Fibroblast of lung (primary cell): ENCODE data around the gene CYP2D6. TPM values are rescaled to one million over a fixed set of nuclear protein-coding genes. Genes with fewer than 3 reads are reported as not detected.

ENCODE experiments used
- DNase-seq, 2 donors: peaks; one replicate each; pipeline versions ENCODE4 v3.0.0 to v3.0.0-alpha.2; 2010; ENCODE audit warnings: low read depth in 2 of 2
- H2AFZ ChIP-seq: 2 replicates; pipeline ENCODE4 v1.5.1; 2012; ENCODE audit warnings: low read length, control low read depth, inconsistent platforms
- H3K27ac ChIP-seq: 2 replicates; pipeline ENCODE4 v1.5.1; 2011; ENCODE audit warnings: low read length, control low read depth; ENCODE audit not compliant: insufficient read depth
- H3K27me3 ChIP-seq: 2 replicates; pipeline ENCODE4 v1.5.1; 2011; ENCODE audit warnings: mild to moderate bottlenecking, low read length; ENCODE audit not compliant: control insufficient read depth, insufficient read depth
- H3K36me3 ChIP-seq: 2 replicates; pipeline ENCODE4 v1.5.1; 2011; ENCODE audit warnings: low read length; ENCODE audit not compliant: control insufficient read depth, insufficient read depth
- H3K4me1 ChIP-seq: 2 replicates; pipeline ENCODE4 v1.5.1; 2011; ENCODE audit warnings: low read length; ENCODE audit not compliant: control insufficient read depth, insufficient read depth; ENCODE audit errors: extremely low read depth
- H3K4me2 ChIP-seq: 2 replicates; pipeline ENCODE4 v1.5.1; 2011; ENCODE audit warnings: low read length, control low read depth; ENCODE audit not compliant: insufficient read depth; ENCODE audit errors: extremely low read depth
- H3K4me3 ChIP-seq, 4 experiments: fragments of 200-600 bp in 1 of 4; sonication (generic) in 1 of 4; replicated peaks in 1 of 4; 2 replicates each; pipeline ENCODE4 v1.5.1; 2011 to 2016; ENCODE audit warnings: low read length in 4 of 4, low read depth in 3 of 4, mild to moderate bottlenecking in 3 of 4, control low read depth in 2 of 4, inconsistent platforms in 1 of 4, mixed read lengths in 1 of 4; ENCODE audit not compliant: insufficient read depth in 1 of 4; ENCODE audit errors: control extremely low read depth in 1 of 4
- H3K79me2 ChIP-seq: 2 replicates; pipeline ENCODE4 v1.5.1; 2012; ENCODE audit warnings: mild to moderate bottlenecking, low read length, inconsistent platforms; ENCODE audit not compliant: control insufficient read depth, insufficient read depth
- H3K9ac ChIP-seq: 2 replicates; pipeline ENCODE4 v1.5.1; 2011; ENCODE audit warnings: mild to moderate bottlenecking, low read length, control low read depth; ENCODE audit not compliant: insufficient read depth
- H3K9me3 ChIP-seq: 2 replicates; pipeline ENCODE4 v1.5.1; 2012; ENCODE audit warnings: low read depth, low read length; ENCODE audit not compliant: control insufficient read depth, insufficient read depth
- H4K20me1 ChIP-seq: 2 replicates; pipeline ENCODE4 v1.5.1; 2011; ENCODE audit warnings: low read length; ENCODE audit not compliant: control insufficient read depth, insufficient read depth; ENCODE audit errors: extremely low read depth
- EZH2 ChIP-seq: IDR thresholded peaks from 2 replicates; pipeline ENCODE4 v1.5.1; 2012; ENCODE audit warnings: low read length, control low read depth, mild to moderate bottlenecking; ENCODE audit errors: missing control alignments
- polyA plus RNA-seq, 2 donors: library from polyadenylated mRNA; depleted of rRNA in 1 of 2; stranded (reverse) in 1 of 2; unstranded in 1 of 2; fragments of >200 nt; gene quantifications; 2 replicates each; pipeline ENCODE4 v1.2.1, GENCODE V29; 2011 to 2012; ENCODE audit warnings: missing spikeins in 1 of 2
- total RNA-seq: library from RNA; depleted of rRNA; stranded (reverse); fragments of >200 nt; gene quantifications from 2 replicates; pipeline ENCODE4 v1.2.1, GENCODE V29; 2014
- TF ChIP-seq, protein P1 (sequence below), 2 donors: IDR thresholded peaks in 1 of 2; conservative IDR thresholded peaks in 1 of 2; 1 replicate in 1 of 2; 2 replicates in 1 of 2; pipeline ENCODE4 v1.5.1; 2011 to 2012; ENCODE audit warnings: low read length in 2 of 2, control low read depth in 1 of 2, inconsistent platforms in 1 of 2, low read depth in 1 of 2, mild to moderate bottlenecking in 1 of 2

CYP2D6 gene
- total and polyA plus RNA-seq, 2 donors (not counting 1 experiment from before 2014, with no cell fraction given) = 0.09 to 0.33 TPM

DNA sequence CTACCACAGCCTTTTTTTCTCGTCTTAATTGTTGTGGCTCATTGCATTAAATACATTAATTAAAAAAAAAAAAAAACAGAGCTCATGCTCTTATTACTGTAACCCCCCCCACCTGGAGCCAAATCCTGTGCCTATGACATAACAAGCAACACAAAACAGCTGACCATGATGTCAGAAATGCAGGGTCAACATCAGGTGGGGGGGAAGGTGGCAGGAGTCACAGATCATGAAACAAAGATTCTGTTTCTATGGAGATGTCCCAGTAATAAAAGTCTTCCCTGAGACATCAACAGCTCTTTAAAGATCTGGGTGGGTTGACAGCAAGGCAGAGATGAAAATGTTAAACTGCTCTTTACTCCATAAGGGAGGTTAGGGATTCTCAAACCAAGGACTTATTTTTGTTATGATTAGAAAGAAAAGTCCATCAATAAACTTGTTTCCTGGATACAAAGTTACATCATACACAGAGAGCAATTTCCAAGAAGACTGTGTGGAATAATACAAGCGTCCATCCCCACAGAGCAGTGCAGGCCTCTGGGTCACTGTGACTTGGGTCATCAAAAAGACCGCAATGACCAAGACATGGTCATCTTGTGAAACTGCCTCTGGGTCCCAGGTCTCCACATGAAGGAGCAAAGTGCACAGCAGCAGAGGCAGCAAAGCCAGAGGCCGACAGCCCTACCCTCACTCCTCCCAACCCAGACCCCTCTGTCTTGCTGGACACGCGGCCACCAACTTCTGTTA is 42.7 kb upstream of the CYP2D6 start:
- H2AFZ ChIP-seq = no peak overlapping the region
- no peak for TF ChIP-seq EZH2
- TF ChIP-seq, protein P1, sequence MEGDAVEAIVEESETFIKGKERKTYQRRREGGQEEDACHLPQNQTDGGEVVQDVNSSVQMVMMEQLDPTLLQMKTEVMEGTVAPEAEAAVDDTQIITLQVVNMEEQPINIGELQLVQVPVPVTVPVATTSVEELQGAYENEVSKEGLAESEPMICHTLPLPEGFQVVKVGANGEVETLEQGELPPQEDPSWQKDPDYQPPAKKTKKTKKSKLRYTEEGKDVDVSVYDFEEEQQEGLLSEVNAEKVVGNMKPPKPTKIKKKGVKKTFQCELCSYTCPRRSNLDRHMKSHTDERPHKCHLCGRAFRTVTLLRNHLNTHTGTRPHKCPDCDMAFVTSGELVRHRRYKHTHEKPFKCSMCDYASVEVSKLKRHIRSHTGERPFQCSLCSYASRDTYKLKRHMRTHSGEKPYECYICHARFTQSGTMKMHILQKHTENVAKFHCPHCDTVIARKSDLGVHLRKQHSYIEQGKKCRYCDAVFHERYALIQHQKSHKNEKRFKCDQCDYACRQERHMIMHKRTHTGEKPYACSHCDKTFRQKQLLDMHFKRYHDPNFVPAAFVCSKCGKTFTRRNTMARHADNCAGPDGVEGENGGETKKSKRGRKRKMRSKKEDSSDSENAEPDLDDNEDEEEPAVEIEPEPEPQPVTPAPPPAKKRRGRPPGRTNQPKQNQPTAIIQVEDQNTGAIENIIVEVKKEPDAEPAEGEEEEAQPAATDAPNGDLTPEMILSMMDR (conservative IDR thresholded peaks at IDR 0.05 in 1 of 2, IDR thresholded peaks at IDR 0.05 in 1 of 2; ENCODE audit: low read depth in 1 of 2, low read length in 2 of 2) = no peak
- no peak overlapping the region for H3K4me2 ChIP-seq
- peak in 1 of 2 donors; percentile 35 for DNase-seq
- no peaks in the 10 kb centered on the region for H3K9me3 ChIP-seq
- H4K20me1 ChIP-seq = no peaks in the 10 kb centered on the region
- no peaks in the 10 kb centered on the region for H3K79me2 ChIP-seq
- peaks cover 7% of the 10 kb centered on the region for H3K4me1 ChIP-seq
- H3K27ac ChIP-seq = no peak overlapping the region
- no peaks in the 10 kb centered on the region for H3K27me3 ChIP-seq
- H3K36me3 ChIP-seq = no peaks in the 10 kb centered on the region
- H3K4me3 ChIP-seq = no peak overlapping the region
- no peak overlapping the region for H3K9ac ChIP-seq

DNA sequence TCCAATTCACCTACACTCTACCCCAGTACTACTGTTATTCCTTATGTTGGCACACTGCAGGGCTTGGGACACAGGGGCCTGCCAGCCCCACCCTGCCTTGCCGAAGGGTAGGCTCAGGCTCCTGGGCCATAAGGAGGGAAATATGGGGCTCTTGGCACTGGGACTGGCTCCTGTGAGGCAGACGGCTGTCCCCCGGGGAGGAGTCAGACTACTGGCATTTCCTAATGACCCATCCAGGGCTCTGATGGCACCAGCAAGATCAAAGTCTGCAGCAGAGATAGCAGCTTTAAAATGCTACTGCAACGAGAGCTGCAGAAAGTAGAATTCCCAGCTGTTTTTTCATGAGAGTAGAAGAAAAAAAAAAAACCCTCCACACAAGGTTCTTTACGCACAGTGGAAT is 42.2 kb upstream of the CYP2D6 start:
- Histone ChIP-seq H3K4me3 (no peak overlapping the region), H3K4me1 (peaks cover 7% of the 10 kb centered on the region), H3K79me2 (no peaks in the 10 kb centered on the region), H3K9ac (no peak overlapping the region), H2AFZ (no peak overlapping the region), H3K4me2 (no peak overlapping the region), H4K20me1 (no peaks in the 10 kb centered on the region), H3K27ac (no peak overlapping the region), H3K27me3 (no peaks in the 10 kb centered on the region), H3K36me3 (no peaks in the 10 kb centered on the region), H3K9me3 (no peaks in the 10 kb centered on the region)
- DNase-seq = peak; percentile 37 to 47
- TF ChIP-seq, protein P1 (conservative IDR thresholded peaks at IDR 0.05 in 1 of 2, IDR thresholded peaks at IDR 0.05 in 1 of 2; ENCODE audit: low read depth in 1 of 2, low read length in 2 of 2) = no peak
- TF ChIP-seq EZH2 = no peak

DNA sequence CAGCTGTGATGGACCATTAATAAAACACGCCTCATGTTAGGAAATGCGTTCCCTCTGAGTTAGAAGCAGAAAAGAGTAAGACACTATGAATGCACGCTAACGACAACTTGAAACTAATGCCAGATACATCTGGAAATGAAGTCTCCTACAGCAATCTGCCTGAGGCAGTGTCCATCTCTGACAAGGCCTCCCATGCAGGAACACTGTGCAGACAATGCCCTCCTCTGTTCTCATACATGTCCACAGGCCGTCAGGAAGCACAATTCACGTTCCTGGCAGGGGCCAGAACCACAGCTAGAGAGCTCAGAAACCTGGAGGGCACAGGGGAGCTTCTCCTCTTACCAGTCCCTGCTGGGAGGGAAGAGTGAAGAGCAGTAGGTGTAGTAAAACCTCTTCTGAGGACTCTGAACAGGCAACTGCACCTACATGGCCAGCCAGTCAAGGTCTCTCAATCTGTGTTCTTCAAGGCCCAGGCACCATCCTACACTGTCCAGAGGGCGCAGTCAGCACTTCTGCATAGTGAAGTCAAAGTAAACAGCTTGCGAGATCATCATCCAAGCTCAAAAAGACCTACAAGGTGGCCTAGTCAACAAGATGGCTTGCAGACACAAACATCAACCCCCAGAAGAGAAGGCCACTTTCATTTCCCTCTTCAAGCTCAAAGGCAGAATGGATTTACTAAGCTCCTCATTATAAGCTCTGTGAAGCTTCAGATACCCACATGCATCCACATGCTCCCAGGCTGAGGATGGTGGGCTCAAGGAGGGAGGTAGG is 41.5 kb upstream of the CYP2D6 start:
- H3K79me2 ChIP-seq = no peaks in the 10 kb centered on the region
- H3K36me3 ChIP-seq = no peaks in the 10 kb centered on the region
- no peak overlapping the region for H3K9ac ChIP-seq
- no peak for DNase-seq
- H2AFZ ChIP-seq = no peak overlapping the region
- no peaks in the 10 kb centered on the region for H4K20me1 ChIP-seq
- no peak overlapping the region for H3K4me2 ChIP-seq
- H3K27ac ChIP-seq = no peak overlapping the region
- TF ChIP-seq, protein P1 (conservative IDR thresholded peaks at IDR 0.05 in 1 of 2, IDR thresholded peaks at IDR 0.05 in 1 of 2; ENCODE audit: low read depth in 1 of 2, low read length in 2 of 2) = no peak
- TF ChIP-seq EZH2 = no peak
- no peaks in the 10 kb centered on the region for H3K9me3 ChIP-seq
- peaks cover 7% of the 10 kb centered on the region for H3K4me1 ChIP-seq
- H3K27me3 ChIP-seq = no peaks in the 10 kb centered on the region
- H3K4me3 ChIP-seq = no peak overlapping the region
